AG10803 (cell line): ENCODE results near the gene CNTNAP1.

Source experiments
- DNase-seq: peaks from one replicate; pipeline ENCODE4 v3.0.0; 2010; ENCODE audit warnings: low read depth
- H3K4me3 ChIP-seq: 2 replicates; pipeline ENCODE4 v1.5.1; 2011; ENCODE audit warnings: mild to moderate bottlenecking, low read length, control low read depth
- CTCF ChIP-seq: conservative IDR thresholded peaks from 2 replicates; pipeline ENCODE4 v1.5.1; 2011; ENCODE audit warnings: mild to moderate bottlenecking, low read length, control low read depth, inconsistent platforms

Gene CNTNAP1

DNA sequence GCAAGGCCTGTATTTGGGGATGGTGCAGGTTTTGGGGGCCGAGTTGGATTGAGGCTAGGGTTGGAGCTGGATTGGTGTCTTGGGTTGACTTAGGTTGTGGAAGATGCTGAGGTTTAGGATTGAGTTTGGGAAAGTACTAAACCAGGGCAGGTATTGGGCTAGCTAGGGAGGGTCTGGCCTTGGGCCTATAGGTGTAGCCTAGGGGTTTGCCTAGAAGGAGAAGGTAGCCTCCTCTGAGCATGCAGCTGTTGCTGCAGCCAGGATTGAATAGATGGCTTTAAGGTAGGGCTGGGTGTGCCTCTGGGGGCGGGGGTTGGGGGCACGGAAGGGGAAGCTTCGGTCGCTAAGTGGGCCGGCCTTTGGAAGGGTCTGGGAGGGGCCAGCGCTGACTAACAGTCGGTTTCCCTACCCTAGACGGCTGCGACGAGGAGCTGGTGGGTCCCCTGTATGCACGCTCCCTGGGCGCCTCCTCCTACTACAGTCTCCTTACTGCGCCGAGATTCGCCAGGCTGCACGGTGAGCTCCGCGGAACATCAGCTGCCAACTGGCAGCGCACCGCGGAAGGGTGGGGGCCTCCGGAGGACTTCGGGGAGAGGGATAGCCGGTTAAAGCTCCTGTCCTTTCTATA, 1.2 kb downstream of the CNTNAP1 start:
- TF ChIP-seq CTCF = no peak
- DNase-seq = no peak
- H3K4me3 ChIP-seq = peak overlapping the region; percentile 73

DNA sequence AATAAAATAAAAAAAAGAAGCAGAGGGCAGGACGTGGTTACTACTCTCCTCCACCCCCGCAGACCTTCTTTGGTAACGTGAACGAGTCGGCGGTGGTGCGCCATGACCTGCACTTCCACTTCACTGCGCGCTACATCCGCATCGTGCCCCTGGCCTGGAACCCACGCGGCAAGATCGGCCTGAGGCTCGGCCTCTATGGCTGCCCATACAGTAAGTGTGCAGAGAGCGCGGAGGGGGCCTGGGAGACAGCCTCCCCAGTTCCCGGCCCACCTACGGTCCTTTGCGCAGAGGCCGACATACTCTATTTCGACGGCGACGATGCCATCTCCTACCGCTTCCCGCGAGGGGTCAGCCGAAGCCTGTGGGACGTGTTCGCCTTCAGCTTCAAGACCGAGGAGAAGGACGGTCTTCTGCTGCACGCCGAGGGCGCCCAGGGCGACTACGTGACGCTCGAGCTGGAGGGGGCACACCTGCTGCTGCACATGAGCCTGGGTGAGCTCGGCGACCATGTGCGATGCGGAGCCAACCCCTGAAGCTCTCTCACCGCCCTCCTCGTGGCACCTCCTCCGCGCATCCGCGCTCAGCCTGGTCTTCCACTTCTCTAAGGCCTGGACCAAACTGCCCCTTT, 2.7 kb downstream of the CNTNAP1 start:
- H3K4me3 ChIP-seq = no peak overlapping the region
- no peak for TF ChIP-seq CTCF
- no peak for DNase-seq

- DNase-seq = no peak
- TF ChIP-seq CTCF = no peak
- no peak overlapping the region for H3K4me3 ChIP-seq
These were observed 3.5 kb downstream of the CNTNAP1 start for GRCh38 chr17:42685831-42686230.

DNA sequence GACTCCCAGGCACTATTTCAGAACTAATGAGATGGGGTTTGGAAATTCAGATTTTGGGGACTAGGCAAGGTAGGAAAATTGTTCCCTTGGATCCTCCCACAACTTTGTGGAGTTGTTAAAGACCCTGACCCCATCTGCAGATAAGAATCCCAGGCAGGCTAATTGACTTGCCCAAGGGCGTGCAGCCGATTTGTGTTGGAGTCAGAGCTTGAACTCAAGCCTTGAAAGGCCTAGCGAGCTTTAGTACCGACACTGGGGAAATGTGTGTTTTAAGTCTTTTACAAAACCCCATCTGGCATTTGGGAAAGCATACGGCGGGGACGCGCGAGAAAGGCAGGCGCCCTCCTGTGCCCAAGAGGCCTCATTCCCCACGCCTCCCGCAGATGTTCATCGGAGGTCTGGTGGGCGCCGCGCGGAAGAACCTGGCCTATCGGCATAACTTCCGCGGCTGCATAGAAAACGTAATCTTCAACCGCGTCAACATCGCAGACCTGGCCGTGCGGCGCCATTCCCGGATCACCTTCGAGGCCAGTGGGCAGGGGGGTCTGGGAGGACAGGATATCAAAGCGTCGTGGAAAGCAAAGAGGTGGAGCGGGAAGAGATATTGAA, 4.3 kb downstream of the CNTNAP1 start:
- no peak overlapping the region for H3K4me3 ChIP-seq
- no peak for TF ChIP-seq CTCF
- no peak for DNase-seq

GRCh38 chr17:42687707-42688320, 5.5 kb downstream of the CNTNAP1 start:
- no peak overlapping the region for H3K4me3 ChIP-seq
- no peak for TF ChIP-seq CTCF
- DNase-seq = no peak

- no peak for TF ChIP-seq CTCF
- DNase-seq = no peak
- H3K4me3 ChIP-seq = no peak overlapping the region
These were observed 8.3 kb downstream of the CNTNAP1 start for GRCh38 chr17:42690596-42690995.
